ENCODE data around the gene KIF26B.

Gene KIF26B

GRCh38 chr1:245437369-245438062 lies 282.7 kb downstream of the KIF26B start:
- DNase-seq = no peak

GRCh38 chr1:245440922-245441321 lies 286.1 kb downstream of the KIF26B start:
- DNase-seq = no peak

GRCh38 chr1:245441689-245442088 lies 286.9 kb downstream of the KIF26B start:
- peak; percentile 90 to 91 for DNase-seq

- no peak for DNase-seq
Observed at GRCh38 chr1:245444147-245444828, 289.5 kb downstream of the KIF26B start.

GRCh38 chr1:245444945-245445344 lies 290.2 kb downstream of the KIF26B start:
- DNase-seq = no peak

GRCh38 chr1:245448531-245448930 lies 293.7 kb downstream of the KIF26B start:
- no peak for DNase-seq

- no peak for DNase-seq
Observed at GRCh38 chr1:245448975-245449431, 294.2 kb downstream of the KIF26B start.

GRCh38 chr1:245453541-245453940 lies 298.8 kb downstream of the KIF26B start:
- DNase-seq = no peak

GRCh38 chr1:245454051-245454450 lies 299.3 kb downstream of the KIF26B start:
- DNase-seq = no peak

GRCh38 chr1:245457562-245457961 lies 302.8 kb downstream of the KIF26B start:
- no peak for DNase-seq

- DNase-seq = no peak
Observed at GRCh38 chr1:245458234-245458633, 303.4 kb downstream of the KIF26B start.

- peak; percentile 96 to 97 for DNase-seq
Observed at GRCh38 chr1:245458761-245459174, 304.0 kb downstream of the KIF26B start.

- no peak for DNase-seq
Observed at GRCh38 chr1:245459621-245460020, 304.8 kb downstream of the KIF26B start.

GRCh38 chr1:245461681-245462080 lies 306.9 kb downstream of the KIF26B start:
- DNase-seq = no peak

- no peak for DNase-seq
Observed at GRCh38 chr1:245462161-245462560, 307.4 kb downstream of the KIF26B start.

- no peak for DNase-seq
Observed at GRCh38 chr1:245463392-245464165, 308.8 kb downstream of the KIF26B start.

GRCh38 chr1:245464290-245464689 lies 309.5 kb downstream of the KIF26B start:
- DNase-seq = no peak

- no peak for DNase-seq
Observed at GRCh38 chr1:245465666-245466065, 310.9 kb downstream of the KIF26B start.

GRCh38 chr1:245466261-245466660 lies 311.5 kb downstream of the KIF26B start:
- DNase-seq = no peak

- DNase-seq = no peak
Observed at GRCh38 chr1:245467804-245468203, 313.0 kb downstream of the KIF26B start.

GRCh38 chr1:245469006-245469405 lies 314.2 kb downstream of the KIF26B start:
- no peak for DNase-seq

- no peak for DNase-seq
Observed at GRCh38 chr1:245469734-245470133, 314.9 kb downstream of the KIF26B start.

- no peak for DNase-seq
Observed at GRCh38 chr1:245475126-245475525, 320.3 kb downstream of the KIF26B start.
